Nephron progenitor cell (in vitro differentiated cells): ENCODE measurements around the gene HMCN1.
"Not testable (repeated sequence)": the region's sequence is repeated elsewhere in the genome, so short reads cannot be mapped to it uniquely, and the experiment has no call there.

Experiments
- DNase-seq: peaks from one replicate; pipeline ENCODE4 v3.0.0; 2021
- H3K27ac Mint-ChIP-seq: 2 replicates; pipeline ENCODE4 v1.8.0; 2021; ENCODE audit warnings: mild to moderate bottlenecking, moderate library complexity, mixed read lengths
- H3K27me3 Mint-ChIP-seq: 2 replicates; pipeline ENCODE4 v1.8.0; 2021; ENCODE audit warnings: mild to moderate bottlenecking, low read depth, mixed read lengths; ENCODE audit not compliant: poor library complexity
- H3K36me3 Mint-ChIP-seq: 2 replicates; pipeline ENCODE4 v1.8.0; 2021; ENCODE audit warnings: low read depth, mixed read lengths
- H3K4me1 Mint-ChIP-seq: 2 replicates; pipeline ENCODE4 v1.8.0; 2021; ENCODE audit warnings: mixed read lengths
- H3K4me3 Mint-ChIP-seq: 2 replicates; pipeline ENCODE4 v1.8.0; 2021; ENCODE audit warnings: mild to moderate bottlenecking, moderate library complexity, mixed read lengths
- H3K9me3 Mint-ChIP-seq: 2 replicates; pipeline ENCODE4 v1.8.0; 2021; ENCODE audit warnings: mild to moderate bottlenecking, moderate library complexity, mixed read lengths
- TF ChIP-seq, protein P1 (sequence below): fragments of 200-600 bp; sonication (generic); IDR thresholded peaks from 2 replicates; pipeline ENCODE4 v1.5.0; 2021; ENCODE audit warnings: antibody characterized with exemption

HMCN1 gene

GRCh38 chr1:186149591-186149990 is 415.4 kb downstream of the HMCN1 start:
- H3K9me3 Mint-ChIP-seq = no peaks in the 10 kb centered on the region
- no peak overlapping the region for H3K27ac Mint-ChIP-seq
- no peaks in the 10 kb centered on the region for H3K27me3 Mint-ChIP-seq
- TF ChIP-seq, protein P1, sequence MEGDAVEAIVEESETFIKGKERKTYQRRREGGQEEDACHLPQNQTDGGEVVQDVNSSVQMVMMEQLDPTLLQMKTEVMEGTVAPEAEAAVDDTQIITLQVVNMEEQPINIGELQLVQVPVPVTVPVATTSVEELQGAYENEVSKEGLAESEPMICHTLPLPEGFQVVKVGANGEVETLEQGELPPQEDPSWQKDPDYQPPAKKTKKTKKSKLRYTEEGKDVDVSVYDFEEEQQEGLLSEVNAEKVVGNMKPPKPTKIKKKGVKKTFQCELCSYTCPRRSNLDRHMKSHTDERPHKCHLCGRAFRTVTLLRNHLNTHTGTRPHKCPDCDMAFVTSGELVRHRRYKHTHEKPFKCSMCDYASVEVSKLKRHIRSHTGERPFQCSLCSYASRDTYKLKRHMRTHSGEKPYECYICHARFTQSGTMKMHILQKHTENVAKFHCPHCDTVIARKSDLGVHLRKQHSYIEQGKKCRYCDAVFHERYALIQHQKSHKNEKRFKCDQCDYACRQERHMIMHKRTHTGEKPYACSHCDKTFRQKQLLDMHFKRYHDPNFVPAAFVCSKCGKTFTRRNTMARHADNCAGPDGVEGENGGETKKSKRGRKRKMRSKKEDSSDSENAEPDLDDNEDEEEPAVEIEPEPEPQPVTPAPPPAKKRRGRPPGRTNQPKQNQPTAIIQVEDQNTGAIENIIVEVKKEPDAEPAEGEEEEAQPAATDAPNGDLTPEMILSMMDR = no peak
- peaks cover 78% of the 10 kb centered on the region for H3K36me3 Mint-ChIP-seq
- no peaks in the 10 kb centered on the region for H3K4me1 Mint-ChIP-seq
- no peak for DNase-seq
- no peak overlapping the region for H3K4me3 Mint-ChIP-seq

DNA sequence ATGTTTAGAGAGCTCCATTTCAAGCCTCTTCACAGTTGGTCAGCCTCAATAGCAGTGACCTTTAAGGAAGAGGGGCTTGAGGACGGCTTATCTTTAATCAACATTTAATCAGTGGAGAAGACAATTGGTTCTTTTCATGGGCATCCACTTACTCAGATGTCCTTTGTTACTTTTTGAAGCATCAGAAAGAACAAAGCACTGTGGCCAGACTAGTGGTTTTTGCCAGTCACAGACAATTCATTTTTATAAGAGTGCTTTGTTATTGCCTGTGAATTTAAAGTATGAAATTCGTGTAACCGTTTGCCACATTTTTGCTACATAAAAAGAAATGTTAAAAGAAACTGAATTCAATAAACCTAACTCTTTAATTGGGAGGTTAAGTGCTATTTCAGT is 418.0 kb downstream of the HMCN1 start:
- Mint-ChIP-seq H3K36me3 (peaks cover 58% of the 10 kb centered on the region), H3K4me3 (no peak overlapping the region), H3K27ac (peak overlapping the region; percentile 51), H3K27me3 (no peaks in the 10 kb centered on the region), H3K4me1 (no peaks in the 10 kb centered on the region), H3K9me3 (no peaks in the 10 kb centered on the region)
- TF ChIP-seq, protein P1 = no peak
- no peak for DNase-seq

- H3K4me3 Mint-ChIP-seq = no peak overlapping the region
- TF ChIP-seq, protein P1 = no peak
Observed at GRCh38 chr1:186152620-186153239, 418.5 kb downstream of the HMCN1 start.

GRCh38 chr1:186154651-186155050 is 420.5 kb downstream of the HMCN1 start:
- Mint-ChIP-seq H3K27ac (no peak overlapping the region), H3K4me3 (no peak overlapping the region), H3K36me3 (peaks cover 48% of the 10 kb centered on the region), H3K4me1 (no peaks in the 10 kb centered on the region), H3K9me3 (peaks cover 11% of the 10 kb centered on the region), H3K27me3 (no peaks in the 10 kb centered on the region)
- no peak for DNase-seq
- TF ChIP-seq, protein P1 = no peak

More at GRCh38 chr1:186152620-186153239, 418.5 kb downstream of the HMCN1 start:
- Mint-ChIP-seq H3K4me1 (no peaks in the 10 kb centered on the region), H3K9me3 (no peaks in the 10 kb centered on the region), H3K36me3 (peaks cover 53% of the 10 kb centered on the region), H3K27me3 (no peaks in the 10 kb centered on the region), H3K27ac (no peak overlapping the region)
- DNase-seq = no peak

DNA sequence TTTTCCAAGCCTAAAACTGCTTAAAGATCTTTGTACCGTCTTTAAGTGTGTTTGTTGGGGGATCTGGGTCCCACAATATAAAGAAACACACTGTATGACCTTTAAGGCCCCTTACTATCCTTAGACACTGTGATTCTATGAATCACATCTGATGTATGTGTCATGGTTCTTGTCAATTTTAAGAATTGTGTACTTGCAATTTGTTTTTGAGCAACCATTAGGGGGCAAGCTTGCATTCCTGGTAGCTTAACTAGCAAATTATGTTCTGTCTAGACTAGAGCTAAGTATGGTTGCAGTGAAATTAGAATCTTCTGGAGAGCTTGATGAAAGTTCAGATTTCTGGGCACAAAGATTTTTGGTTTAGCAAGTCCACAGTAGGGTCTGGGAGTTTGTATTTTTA is 421.4 kb downstream of the HMCN1 start:
- DNase-seq = no peak
- Mint-ChIP-seq H3K27me3 (no peaks in the 10 kb centered on the region), H3K27ac (peak overlapping the region; percentile 88), H3K36me3 (peaks cover 43% of the 10 kb centered on the region), H3K9me3 (peaks cover 14% of the 10 kb centered on the region), H3K4me3 (no peak overlapping the region), H3K4me1 (no peaks in the 10 kb centered on the region)
- TF ChIP-seq, protein P1 = peak; percentile 21

DNA sequence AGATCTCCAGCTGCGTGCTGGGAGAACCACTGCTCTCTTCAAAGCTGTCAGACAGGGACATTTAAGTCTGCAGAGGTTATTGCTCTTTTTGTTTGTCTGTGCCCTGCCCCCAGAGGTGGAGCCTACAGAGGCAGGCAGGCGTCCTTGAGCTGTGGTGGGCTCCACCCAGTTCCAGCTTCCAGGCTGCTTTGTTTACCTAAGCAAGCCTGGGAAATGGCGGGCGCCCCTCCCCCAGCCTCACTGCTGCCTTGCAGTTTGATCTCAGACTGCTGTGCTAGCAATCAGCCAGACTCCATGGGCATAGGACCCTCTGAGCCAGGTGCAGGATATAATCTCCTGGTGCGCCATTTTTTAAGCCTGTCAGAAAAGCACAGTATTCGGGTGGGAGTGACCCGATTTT is 428.7 kb downstream of the HMCN1 start:
- H3K27ac Mint-ChIP-seq, H3K4me1 Mint-ChIP-seq, H3K27me3 Mint-ChIP-seq, DNase-seq, H3K4me3 Mint-ChIP-seq: not testable (repeated sequence)
- Mint-ChIP-seq H3K36me3 (peaks cover 82% of the 10 kb centered on the region), H3K9me3 (peaks cover 43% of the 10 kb centered on the region)
